ACHN (cell line): ENCODE data around the gene CCDC85C.

Source experiments
- DNase-seq: peaks from one replicate; pipeline ENCODE4 v3.0.0-alpha.2; 2015
- in situ Hi-C: cut with HindIII; loops from 2 replicates; pipeline ENCODE4 v1.10.0; 2017; ENCODE audit warnings: low sequenced_read_pairs, low pct_ligation_motif_present, low pct_unique_long_range_greater_than_20kb

The CCDC85C gene

DNA sequence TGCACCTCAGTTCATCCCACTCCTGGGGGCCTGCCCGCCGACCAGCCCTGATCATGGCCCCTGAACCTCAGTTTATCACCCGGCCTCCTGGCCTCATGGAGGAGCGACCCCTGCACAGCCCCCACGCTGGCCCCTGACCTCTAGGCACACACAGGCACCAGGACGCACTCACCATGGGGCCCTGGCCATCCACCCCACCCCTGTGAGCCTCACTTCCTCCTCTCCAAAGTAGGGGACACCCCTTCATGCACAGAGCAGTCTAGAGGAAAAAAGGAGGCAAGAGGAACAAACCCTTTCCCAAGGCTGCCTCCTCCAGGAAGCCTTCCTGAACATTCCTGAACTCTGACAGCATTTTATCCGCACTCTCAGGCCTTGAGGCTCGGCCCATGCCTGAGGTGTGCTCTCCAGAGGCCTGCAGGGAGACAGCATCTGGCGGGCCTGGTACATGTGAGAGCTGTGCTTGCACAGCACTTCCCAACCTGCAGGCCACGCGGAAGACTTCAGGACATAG, 83.4 kb downstream of the CCDC85C start:
- DNase-seq = no peak
- in situ Hi-C loops = no loop called here

DNA sequence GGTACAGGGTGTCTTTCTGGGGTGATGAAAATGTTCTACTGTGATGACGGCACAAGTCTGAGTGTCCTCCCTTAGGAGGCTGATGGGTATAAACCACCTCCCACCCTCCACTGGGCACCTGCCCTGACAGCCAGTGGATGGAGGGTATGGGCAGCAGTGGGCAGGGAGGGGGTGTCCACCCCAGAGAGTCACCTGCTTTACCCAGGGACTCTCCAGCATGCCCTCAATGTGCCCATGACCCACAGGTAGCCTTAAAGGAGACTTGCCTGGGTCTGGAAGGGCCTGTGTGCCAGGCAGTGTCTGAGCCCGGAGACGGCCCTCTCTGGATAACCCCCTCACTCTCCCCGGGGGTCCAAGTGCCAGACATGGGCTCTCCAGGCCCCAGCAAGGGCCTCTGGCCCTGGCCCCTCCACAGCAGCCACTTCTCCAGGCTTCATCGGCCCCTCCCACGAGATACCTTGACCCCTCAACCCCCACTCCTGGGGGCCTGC, 84.0 kb downstream of the CCDC85C start:
- DNase-seq = no peak
- in situ Hi-C loops = no loop called here

GRCh38 chr14:99519347-99519881, 84.6 kb downstream of the CCDC85C start:
- in situ Hi-C loops = no loop called here

DNA sequence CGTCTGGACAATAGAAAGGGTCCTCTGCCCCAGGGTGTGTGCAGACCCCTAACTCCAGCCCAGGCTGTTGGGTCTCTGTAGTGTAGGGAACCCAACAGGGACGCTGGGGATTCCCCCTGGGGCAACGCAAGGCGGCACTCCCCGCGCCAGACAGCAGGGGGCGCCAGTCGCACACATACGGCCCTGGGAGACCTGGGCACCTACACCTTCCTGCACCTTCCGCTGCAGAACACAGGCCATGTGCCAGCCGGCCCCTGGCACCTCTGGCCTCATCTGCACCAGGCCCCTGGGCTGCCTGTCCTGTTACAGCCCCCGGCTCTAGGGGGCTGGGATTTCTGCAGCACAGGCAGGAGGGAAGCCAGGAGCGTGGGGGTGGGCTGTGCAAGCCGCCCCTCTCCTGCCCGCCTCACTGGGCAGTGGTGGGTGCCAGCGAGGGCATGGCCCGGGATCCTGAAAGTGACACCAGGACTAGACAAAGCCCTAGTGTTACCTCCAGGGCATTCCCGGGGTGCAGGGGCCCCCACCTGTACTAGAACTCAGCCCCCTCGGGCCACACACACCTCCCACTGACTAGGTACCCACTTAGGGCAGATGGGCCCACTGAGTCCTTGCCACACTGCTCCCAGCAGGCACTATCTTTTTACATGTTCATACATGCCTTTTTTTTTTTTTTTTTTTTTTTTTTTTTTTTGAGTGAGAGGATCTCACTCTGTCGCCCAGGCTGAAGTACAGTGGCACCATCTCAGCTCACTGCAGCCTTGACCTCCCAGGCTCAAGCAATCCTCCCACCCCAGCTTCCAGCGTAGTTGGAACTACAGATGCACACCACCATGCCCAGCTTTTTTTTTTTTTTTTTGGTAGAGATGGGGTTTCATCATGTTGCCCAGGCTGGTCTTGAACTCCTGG, 85.3 kb downstream of the CCDC85C start:
- DNase-seq = peak; percentile 53
- in situ Hi-C loops = no loop called here

More at GRCh38 chr14:99519347-99519881, 84.6 kb downstream of the CCDC85C start:
- no peak for DNase-seq

DNA sequence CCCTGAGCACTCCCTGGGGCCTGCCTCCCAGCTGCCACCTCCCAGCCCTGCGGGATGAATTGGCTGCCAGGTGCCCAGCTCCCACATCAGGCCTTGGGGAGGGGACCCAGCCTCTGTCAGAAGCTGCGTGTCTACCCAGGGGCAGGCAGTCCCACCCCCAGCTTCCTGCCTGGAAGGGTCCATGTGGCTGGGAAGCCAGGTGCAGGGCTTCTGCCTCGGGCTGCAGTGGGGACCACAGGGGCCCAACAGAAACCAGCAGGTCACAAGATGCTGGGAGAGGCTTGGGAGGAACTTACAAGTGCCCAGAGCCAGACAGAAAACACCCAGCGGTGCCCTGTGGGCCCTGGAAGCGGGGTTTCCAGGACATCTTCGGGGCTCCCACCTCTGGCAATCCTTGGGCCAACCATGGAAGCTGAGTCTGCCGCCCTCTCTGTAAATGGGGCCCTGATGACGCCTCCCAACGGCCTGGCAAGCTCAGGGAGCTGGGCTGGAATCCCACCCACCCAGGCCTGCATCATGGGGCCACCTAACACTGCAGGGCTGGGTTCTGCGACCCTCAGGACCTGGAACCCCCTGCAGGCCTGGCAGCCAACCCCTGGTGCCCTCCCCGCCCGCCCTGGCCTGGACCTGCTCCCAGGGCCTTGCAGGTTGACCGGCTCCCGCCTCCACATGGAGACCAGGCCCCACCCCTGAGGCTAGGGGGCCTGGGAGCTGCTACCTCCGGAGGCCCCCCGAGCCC, 86.2 kb downstream of the CCDC85C start:
- no peak for DNase-seq
- in situ Hi-C loops = no loop called here

- in situ Hi-C loops = no loop called here
- no peak for DNase-seq
Observed at GRCh38 chr14:99516871-99517642, 87.0 kb downstream of the CCDC85C start.

- DNase-seq = no peak
- in situ Hi-C loops = no loop called here
Observed at GRCh38 chr14:99516156-99516870, 87.7 kb downstream of the CCDC85C start.

DNA sequence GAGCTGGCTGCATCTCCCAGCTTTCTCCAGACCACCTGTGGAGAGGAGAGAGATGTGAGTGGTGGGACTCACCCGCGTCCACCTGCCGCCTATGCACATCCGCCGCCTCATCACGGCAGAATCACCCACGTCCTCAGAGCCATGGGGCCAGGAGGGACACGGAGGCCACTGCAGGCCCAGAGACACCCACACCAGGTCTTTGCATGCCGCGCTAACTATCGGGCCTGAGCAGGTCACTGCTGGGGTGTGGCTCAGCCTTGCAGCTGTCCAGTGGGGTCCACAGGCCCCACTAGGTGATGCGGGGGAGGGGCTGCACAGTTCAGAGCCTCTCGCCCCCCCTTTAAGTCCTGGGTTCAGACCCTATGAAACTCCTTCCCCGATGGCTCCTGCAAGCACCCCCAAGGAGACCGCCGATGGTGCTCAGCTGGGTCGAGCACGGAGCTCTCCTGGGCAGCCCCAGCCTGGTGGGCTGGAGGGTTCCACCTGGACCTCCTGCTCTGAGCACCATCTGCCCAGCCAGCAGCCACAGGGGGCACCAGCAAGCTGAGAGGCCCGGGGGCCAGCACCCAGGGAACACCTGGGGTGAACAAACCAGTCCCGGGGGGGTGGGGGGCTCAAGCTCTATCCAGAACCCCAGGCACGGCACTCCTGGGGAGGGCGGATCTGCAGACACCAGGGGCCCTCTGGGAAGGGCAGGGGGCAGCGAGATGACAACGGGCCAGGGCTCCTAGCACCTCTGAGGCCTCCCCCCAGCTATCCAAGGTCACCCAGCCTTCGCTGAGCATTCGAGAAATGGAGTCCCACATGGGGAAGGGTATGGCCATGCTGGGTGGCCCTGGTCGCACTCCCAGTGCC, 88.5 kb downstream of the CCDC85C start:
- no peak for DNase-seq
- in situ Hi-C loops = no loop called here

DNA sequence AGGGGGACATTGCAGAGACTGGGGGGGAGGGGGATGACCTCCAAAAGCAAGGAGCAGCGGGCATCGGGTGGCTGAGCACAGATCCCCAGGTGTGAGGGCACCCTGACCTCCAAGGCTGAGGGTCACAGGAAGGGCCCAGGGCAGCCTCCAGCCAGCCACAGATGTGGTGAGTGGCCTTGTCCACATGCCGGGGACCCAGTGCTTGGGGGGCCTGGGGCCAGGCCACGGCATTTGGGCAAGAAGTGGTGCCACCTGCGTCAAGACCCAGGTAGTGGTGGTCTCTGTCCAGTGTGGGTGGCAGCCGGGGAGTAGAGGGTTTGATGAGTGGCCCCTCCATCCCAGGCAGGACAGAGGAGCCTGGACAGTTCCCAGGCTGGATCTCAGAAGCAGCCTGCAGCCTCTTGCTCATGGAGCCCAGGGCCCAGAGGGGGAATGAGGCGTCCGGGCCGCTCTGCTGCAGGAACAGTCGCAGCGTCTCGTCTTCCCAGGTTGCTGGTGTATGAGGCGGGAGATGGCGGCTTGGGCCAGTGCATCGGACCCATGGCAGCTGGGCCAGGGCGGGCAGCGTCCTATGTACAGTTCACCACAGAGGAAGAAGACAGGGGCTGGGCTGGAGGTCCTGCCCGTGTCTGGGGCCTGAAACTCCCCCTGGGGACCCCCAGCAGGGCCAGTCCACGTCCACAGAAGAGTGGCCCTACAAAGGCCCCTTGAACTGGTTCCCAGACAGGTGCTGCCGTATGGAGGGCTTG, 89.3 kb downstream of the CCDC85C start:
- in situ Hi-C loops = no loop called here

GRCh38 chr14:99513946-99514551, 90.0 kb downstream of the CCDC85C start:
- in situ Hi-C loops = no loop called here
- no peak for DNase-seq

More for the DNA sequence above, 89.3 kb downstream of the CCDC85C start:
- no peak for DNase-seq

GRCh38 chr14:99513183-99513694, 90.8 kb downstream of the CCDC85C start:
- DNase-seq = no peak
- in situ Hi-C loops = no loop called here

- DNase-seq = no peak
- in situ Hi-C loops = no loop called here
Observed at GRCh38 chr14:99512571-99513182, 91.3 kb downstream of the CCDC85C start.

DNA sequence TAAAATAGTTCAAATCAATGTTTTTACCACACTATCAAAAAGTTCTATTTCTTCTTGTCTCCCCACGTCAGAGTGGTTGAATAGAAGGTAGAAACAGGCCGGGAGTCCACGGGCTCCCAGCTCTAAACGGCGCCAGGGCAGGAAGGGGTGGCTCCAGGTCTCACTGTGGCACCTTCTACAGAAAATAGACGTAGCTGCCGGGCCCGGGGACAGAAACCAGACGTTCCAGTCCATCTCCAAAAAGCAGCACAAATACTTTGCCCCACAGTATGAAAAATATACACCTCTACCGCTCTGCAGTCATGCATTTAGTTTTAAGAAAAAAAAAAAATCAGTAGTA, 91.9 kb downstream of the CCDC85C start:
- in situ Hi-C loops = no loop called here
- DNase-seq = no peak

- DNase-seq = no peak
- in situ Hi-C loops = no loop called here
Observed at GRCh38 chr14:99511421-99512109, 92.4 kb downstream of the CCDC85C start.

DNA sequence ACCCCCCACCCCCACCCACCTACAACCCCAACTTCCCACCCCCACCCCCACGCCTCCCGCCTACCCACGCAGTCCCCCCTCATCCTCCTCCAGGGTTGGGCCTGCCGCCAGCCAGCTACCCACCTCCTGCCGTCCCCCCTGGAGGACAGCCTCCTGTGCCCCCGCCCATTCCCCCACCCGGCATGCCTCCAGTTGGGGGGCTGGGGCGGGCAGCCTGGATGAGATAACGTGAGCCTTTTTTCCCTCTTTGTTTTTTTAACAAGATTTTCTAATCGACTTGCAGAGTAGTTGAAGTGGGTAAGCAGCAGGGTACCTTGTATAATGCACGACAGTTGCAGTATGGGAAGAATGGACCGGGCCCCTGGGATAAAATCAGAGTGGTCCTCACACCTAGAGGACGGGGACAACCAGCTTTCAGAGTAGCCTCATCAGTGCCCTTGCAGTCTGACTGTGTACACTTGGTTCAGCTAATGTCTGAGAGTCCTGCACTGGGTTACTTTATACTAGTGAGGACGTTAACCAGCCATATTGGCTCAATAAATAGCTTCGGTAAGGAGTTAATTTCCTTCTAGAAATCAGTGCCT, 93.4 kb downstream of the CCDC85C start:
- in situ Hi-C loops = no loop called here

More for the DNA sequence above, 93.4 kb downstream of the CCDC85C start:
- no peak for DNase-seq
